ENCODE data around the gene AGXT. TPM values are rescaled to one million over a fixed set of nuclear protein-coding genes. Genes with fewer than 3 reads are reported as not detected.

AGXT gene
- total and polyA plus RNA-seq, 4 donors: 254 to 1,572 (median 1,428) TPM

DNA sequence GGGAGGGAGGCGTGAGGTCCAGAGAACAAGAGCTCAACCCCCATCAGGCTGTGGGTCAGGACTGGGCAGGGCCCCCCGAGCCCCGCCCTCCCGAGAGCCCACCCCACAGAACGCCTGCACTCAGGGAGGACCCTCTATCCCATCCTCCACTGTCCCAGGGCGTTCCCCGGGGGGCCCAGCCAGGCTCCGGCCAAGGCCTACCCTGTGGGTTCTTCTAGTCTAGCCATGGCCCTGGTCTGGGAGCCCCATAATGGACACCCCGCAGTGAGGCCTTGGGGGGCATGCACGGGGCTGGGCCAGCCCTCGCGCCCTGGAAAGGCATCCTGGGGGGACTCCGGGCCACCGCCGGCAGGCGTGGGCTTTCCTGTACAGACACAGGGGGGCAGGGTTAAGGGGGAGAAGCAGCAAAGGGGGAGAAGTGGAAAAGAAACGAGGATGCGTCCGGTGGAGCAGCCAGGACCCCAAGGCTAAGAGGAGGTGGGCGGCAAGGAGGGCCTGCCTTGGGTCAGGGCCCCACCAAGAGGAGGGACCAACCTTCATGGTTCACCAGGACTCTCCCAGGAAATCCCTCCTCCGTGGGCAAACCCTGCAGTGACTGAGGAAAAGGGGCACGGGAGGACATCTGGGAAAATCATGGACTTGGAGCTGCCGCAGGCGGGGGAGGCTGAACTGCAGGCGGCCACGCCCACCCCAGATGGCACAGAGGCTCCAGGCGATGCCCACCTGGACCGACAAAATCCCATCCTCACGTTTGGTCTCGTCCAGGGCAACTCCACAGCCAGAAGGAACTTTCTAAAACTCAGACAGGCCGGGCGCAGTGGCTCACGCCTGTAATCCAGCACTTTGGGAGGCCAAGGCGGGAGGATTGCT, 34.8 kb downstream of the AGXT start:
- Histone ChIP-seq H3K9me3 (ENCODE audit: control insufficient read depth in 4 of 4, low read length in 3 of 4) (peaks cover 0 to 3% (median 0%) of the 10 kb centered on the region in 4 donors), H3K9ac (ENCODE audit: low read depth in 1 of 2, low read length in 2 of 2) (no peak overlapping the region), H3K4me3 (ENCODE audit: low read depth in 1 of 3, low read length in 3 of 3) (no peak overlapping the region), H3K27ac (ENCODE audit: low read depth in 1 of 2, low read length in 2 of 2) (no peak overlapping the region), H3K4me1 (ENCODE audit: control insufficient read depth in 4 of 4, insufficient read depth in 4 of 4, low read length in 3 of 4) (peaks cover 0 to under 1% (median 0%) of the 10 kb centered on the region in 4 donors), H3K36me3 (ENCODE audit: control insufficient read depth in 4 of 4, insufficient read depth in 3 of 4, low read depth in 1 of 4, low read length in 3 of 4) (no peaks in the 10 kb centered on the region), H3K27me3 (ENCODE audit: control insufficient read depth in 4 of 4, insufficient read depth in 4 of 4, low read length in 3 of 4) (no peaks in the 10 kb centered on the region)
- TF ChIP-seq GABPA (IDR thresholded peaks at IDR 0.05 in 1 of 2, conservative IDR thresholded peaks at IDR 0.05 in 1 of 2) (no peak), RXRA (IDR thresholded peaks at IDR 0.05) (no peak), RAD21 (IDR thresholded peaks at IDR 0.05) (no peak), EGR1 (IDR thresholded peaks at IDR 0.05; ENCODE audit: low read depth in 2 of 2) (no peak), SP1 (IDR thresholded peaks at IDR 0.05) (no peak), ATF3 (IDR thresholded peaks at IDR 0.05) (no peak), HNF4A (conservative IDR thresholded peaks at IDR 0.05) (no peak), JUND (IDR thresholded peaks at IDR 0.05) (no peak), FOXA2 (IDR thresholded peaks at IDR 0.05) (no peak), ZBTB33 (IDR thresholded peaks at IDR 0.05) (no peak), CTCF (IDR thresholded peaks at IDR 0.05; ENCODE audit: low read depth, low read length, missing input control) (no peak), REST (IDR thresholded peaks at IDR 0.05) (no peak), NR2F2 (IDR thresholded peaks at IDR 0.05) (no peak), YY1 (IDR thresholded peaks at IDR 0.05) (no peak), HNF4G (IDR thresholded peaks at IDR 0.05) (no peak)
- WGBS: 89% methylated on average over 34 of the region's 34 CpGs
- DNase-seq (ENCODE audit: low spot score): no peak
